Stimulated activated CD4-positive, alpha-beta T cell treated with anti-CD3 and anti-CD28 coated beads, TNF-alpha, amount 100 ng/mL, for 24 hours (primary cell): ENCODE data around the gene MAPK8IP3.
"Not testable (repeated sequence)": the region's sequence is repeated elsewhere in the genome, so short reads cannot be mapped to it uniquely, and the experiment has no call there.

Experiments used
- DNase-seq, 3 experiments: peaks; one replicate each; pipeline ENCODE4 v3.0.0-alpha.2; 2020; ENCODE audit warnings: low read depth in 3 of 3

MAPK8IP3 gene

DNA sequence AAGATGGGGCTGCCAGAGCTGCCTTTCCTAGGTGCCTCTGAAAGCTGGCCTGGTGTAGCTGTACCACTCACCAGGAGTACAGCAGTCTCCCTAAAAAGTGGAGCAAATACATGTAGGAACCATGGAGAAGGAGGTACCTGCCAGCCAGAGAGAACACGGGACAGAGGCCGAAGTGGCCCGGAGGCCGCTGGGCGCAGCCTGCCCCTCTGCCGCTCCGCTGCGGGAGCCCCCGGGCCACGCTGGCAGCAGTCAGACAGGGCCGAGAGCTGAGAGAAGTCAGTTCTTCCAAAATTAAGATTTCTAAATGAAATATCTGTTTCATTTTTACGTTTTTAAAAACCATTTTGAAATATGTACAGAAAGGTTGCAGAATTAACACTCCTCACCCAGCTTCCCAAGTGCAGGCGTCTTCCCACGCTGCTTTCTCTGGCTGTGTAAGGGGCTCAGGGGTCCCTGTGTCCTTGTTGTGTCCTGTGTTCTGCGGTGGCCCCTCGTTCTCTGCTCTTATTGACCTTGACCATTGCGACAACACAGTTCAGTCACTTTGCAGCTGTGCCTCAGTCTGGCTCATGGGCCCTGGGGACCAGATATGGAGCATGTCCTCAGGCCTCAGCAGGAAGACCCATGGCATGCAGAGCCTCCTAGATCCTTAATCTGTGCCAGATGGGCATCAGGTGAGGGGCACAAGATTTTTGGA is 5.0 kb downstream of the MAPK8IP3 start:
- DNase-seq, result no peak

DNA sequence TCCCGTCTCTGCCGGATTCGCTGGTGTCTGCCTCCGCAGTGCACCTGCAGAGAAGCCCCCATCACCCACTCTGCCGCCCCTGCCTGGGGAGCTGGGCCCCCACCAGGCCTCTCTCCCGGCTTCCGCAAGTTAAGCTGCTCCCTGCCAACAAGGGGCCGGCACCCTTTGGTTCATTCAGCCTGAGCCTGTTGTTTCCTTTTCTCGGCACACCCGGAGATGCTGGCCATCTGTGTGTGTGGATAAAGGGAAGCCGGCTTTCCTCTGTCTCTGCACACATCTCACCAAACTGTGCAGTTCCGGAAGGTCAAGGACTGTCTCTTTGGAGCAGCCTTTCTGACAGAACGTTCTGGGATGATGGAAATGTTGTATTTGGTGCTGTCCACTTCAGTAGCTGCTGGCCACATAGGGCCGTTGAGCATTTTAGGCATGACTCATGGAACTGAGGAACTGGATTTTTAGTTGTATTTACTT is 6.8 kb downstream of the MAPK8IP3 start:
- no peak for DNase-seq

- no peak for DNase-seq
Measured at GRCh38 chr16:1713331-1713730, 7.3 kb downstream of the MAPK8IP3 start.

- no peak for DNase-seq
Measured at GRCh38 chr16:1713933-1714332, 7.9 kb downstream of the MAPK8IP3 start.

DNA sequence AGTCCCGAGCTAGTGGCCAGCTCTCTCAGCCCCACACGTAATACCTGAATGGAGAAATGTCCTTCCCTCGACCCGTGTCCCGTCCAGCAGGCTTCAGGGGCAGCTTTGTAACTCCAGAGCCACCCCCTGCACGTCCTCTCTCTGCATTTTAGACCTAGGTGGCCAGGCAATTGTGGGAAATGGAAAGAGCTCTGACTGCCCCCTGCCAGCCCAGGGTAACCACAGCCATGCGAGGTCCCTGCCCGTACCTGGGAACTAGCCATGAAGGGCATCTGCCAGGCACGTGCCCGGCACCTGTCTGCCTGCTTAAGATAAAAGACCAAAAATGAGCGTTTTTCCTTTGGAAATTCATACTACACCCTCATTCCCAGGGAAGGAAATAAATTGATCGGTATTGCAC is 9.2 kb downstream of the MAPK8IP3 start:
- no peak for DNase-seq

DNA sequence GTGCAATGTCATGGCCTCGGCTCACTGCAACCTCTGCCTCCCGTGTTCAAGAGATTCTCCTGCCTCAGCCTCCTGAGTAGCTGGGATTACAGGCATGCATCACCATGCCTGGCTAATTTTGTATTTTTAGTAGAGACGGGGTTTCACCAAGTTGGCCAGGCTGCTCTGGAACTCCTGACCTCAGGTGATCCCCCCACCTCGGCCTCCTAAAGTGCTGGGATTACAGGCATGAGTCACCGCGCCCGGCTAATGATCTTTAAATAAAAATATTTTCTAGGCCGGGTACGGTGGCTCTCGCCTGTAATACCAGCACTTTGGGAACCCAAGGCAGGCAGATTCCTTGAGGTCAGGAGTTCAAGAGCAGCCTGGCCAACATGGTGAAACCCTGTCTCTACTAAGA is 12.2 kb downstream of the MAPK8IP3 start:
- not testable (repeated sequence) for DNase-seq

DNA sequence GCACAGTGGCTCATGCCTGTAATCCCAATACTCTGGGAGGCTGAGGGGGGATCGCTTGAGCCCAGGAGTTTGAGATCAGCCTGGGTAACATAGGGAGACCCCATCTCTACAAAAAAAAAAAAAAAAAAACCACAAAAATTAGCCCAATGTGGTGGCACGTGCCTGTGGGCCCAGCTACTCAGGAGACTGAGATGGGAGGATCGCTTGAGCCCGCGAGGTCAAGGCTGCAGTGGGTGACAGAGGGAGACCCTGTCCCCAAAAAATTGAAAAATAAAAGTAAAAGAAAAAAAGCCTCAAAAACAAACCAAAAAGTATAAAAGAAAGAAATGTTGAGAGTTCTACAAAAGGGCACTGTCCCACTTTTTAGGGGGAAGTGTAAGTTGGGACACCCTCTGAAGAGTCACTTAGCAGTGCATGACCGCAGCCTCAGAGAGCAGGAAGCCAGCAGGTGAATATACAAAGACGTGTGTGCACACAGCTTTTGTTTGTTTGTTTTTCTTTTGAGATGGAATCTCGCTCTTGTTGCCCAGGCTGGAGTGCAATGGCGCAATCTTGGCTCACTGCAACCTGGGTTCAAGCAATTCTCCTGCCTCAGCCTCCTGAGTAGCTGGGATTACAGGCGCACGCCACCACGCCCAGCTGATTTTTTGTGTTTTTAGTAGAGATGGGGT is 13.7 kb downstream of the MAPK8IP3 start:
- not testable (repeated sequence) for DNase-seq

DNA sequence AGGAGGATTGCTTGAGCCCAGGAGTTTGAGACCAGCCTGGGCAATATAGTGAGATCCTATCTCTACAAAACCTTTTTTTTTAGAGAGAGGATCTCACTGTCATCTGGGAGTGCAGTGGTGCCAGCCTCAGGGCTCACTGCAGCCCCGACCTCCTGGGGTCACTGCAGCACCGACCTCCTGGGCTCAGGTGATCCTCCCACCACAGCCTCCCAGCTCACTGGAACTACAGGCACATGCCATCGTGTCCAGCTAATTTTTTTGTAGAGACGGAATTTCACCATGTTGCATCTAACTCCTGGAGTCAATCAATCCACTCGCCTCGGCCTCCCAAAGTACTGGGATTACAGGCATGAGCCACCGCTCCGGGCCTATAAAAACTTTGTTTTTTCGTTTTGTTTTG is 15.4 kb downstream of the MAPK8IP3 start:
- DNase-seq, result no peak

- peak in 1 of 3 experiments; percentile 33 for DNase-seq
Measured at GRCh38 chr16:1723450-1724147, 17.6 kb downstream of the MAPK8IP3 start.

- no peak for DNase-seq
Measured at GRCh38 chr16:1724491-1724890, 18.5 kb downstream of the MAPK8IP3 start.

DNA sequence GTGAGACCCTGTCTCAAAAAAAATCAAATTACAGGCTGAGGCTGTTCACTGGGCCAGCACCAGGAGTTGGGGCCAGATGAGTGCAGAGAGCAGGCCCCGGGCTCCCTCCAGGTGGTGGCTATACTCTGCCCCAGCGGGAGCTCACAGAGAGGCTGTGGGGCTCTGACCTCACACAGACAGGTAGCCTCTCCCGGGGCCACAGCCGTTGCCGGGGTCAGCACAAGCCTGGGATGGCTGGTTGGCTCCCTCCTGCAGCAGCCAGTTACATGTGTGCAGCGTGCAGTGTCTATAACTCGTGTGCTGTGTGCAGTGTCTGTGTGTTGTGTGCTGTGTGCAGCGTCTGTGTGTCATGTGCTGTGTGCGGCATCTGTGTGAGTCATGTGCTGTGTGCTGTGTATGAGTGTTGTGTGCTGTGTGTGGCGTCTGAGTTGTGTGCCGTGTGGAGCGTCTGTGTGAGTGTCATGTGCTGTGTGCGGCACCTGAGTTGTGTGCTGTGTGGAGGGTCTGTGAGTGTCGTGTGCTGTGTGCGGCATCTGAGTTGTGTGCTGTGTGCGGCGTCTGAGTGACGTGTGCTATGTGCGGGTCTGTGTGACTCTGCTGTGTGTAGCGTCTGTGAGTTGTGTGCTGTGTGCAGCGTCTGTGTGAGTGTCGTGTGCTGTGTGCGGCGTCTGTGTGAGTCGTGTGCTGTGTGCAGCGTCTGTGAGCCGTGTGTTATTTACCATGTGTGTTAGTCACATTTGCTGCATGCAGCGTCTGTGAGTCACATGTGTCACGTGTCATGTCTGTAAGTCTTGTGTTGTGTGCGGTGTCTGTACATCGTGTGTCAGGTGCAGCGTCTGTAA is 20.9 kb downstream of the MAPK8IP3 start:
- no peak for DNase-seq

DNA sequence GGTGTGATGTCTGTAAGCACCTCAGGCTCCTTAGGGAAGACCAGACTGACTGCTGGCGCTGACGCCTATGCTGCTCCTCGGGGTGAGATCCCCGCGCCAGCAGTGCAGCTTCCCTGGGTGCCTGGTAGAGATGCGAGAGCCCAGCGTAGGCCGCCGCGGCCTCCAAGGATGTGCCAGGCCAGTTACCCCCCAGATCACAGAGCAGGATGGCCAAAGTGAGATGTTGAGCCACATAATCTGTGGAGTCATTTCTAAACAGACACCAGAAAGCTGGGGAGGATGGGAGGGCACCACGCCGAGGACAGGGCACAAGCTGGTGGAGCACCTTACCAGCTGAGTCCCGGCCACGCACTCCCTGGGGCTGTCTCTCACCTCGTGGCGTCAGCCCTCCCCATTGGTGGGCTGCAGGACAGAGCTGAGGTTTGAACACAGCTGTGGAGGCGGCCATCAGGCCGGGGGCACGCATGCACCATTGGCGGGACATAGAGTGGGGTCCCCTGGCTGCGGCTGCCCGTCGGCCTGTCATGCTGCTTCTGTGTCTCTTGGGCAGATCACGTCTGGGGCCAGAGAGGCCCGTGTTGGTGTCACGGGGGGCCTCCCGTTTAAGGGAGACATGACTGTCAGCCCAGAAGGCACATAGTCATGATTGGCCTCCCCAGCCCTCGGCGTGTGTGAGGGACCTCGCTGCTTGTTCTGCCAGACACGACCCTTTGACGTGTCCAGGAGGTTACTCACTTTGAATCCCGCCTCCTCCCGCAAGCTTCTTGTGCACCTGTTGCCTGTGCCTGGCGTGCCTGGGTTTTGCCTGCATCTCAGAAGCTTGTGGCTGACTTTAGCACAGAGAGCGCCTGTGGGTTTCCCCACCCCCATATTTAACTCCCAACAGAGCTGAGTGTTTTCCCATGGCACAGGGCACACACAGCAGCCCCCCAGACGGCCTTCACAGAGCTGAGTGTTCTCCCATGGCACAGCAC is 21.9 kb downstream of the MAPK8IP3 start:
- no peak for DNase-seq

DNA sequence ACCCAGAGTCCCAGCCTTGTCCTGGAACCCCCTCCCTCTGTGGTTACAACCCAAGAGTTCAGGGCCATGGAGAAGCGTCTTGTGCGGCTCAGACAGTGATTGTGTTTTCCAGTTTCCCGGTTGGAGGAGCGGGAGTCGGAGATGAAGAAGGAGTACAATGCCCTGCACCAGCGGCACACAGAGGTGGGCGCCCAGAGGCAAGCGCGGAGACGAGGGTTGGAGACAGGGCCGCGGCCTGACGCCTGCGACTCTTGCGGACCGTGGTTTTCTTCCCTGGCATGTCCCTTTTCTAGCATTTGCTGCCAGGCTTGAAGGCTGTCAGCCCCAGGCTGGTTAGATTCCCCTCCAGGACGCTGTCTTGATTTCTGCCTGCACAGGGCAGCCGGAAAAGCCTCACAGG is 23.0 kb downstream of the MAPK8IP3 start:
- no peak for DNase-seq

DNA sequence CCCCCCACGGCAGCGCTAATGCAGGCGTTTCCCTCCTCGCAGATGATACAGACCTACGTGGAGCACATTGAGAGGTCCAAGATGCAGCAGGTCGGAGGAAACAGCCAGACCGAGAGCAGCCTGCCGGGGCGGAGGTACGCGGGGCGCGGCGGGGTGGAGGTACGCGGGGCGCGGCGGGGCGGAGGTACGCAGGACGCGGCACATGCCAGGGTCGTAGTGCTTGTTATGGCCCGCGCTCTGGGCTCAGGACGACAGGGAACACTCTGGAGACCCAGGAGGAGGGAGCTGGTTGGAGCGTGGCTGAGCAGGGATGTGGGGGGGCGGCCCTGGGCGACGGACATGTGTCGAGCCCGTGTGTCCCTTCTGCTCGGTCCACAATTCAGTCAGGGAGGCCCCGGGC is 23.4 kb downstream of the MAPK8IP3 start:
- no peak for DNase-seq

DNA sequence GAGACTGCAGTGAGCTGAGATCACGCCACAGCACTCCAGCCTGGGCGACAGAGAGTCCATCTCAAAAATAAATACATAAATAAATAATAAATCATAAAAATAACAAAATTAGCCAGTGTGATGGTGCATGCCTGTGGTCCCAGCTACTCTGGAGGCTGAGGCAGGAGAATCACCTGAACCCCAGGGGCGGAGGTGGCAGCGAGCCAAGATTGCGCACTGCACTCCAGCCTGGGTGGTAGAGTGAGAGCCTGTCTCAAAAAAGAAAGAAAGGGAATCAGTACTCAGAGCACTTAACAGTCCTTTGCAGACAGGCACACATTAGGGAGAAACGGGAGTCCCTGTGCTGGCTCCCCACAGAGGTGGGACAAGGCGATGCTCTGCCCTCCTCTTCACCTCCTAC is 25.1 kb downstream of the MAPK8IP3 start:
- no peak for DNase-seq

- no peak for DNase-seq
Measured at GRCh38 chr16:1731603-1732002, 25.6 kb downstream of the MAPK8IP3 start.

DNA sequence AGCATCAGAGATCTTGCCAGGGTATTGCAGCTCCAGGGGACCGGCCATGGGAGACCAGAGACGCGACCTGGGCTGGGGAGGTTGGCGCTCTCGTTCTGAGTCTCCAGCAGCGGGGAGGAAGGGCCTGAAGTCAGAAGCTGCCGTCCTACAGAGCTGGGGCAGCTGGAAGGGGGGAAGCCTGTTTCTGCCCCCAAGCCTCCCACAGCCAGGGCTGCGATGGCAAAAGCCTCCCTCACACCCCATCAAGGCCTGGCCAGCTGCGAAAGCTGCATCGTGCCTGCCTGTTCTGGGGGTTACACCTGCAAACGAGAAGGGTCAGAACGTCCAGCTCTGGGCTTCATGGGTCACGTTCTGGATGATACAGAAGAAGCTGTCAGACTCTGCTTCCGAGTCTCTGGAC is 26.1 kb downstream of the MAPK8IP3 start:
- DNase-seq, result no peak

- not testable (repeated sequence) for DNase-seq
Measured at GRCh38 chr16:1732551-1732987, 26.6 kb downstream of the MAPK8IP3 start.

DNA sequence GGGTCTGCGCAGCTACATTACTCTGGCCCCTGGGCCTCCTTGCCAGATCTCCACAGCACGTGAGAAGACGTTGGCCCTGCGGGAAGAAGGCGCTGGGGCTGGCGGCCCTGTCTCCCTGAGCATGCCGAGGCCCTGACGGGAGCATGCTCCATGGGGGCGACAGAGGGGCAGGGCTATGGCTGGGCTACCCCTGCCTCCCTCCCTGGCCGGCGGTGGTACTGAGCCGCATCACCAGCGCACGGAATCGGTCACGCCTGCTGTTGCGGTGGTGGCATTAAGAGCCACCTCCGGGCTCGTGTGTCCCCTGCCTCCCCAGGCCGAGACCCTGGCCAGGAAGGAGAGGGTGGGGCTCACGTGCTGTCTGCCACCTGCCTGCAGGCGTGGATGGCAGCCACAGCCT is 28.1 kb downstream of the MAPK8IP3 start:
- DNase-seq, result no peak

- no peak for DNase-seq
Measured at GRCh38 chr16:1734816-1735215, 28.8 kb downstream of the MAPK8IP3 start.

DNA sequence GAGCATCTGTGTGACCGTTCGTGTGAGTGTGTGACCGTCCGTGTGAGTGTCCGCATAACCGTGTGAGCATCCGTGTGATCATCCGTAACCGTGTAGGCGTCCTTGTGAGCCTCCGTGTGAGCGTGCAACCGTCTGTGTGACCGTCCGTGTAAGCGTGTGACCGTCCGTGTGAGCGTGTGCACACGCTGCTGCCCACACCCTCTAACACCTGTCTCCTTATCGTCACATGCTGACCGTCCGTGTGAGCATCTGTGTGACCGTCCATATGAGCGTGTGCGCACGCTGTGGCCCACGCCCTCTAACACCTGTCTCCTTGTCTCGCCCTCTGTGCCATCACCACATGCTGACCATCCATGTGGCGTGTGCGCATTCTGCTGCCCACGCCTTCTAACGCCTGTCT is 34.2 kb downstream of the MAPK8IP3 start:
- no peak for DNase-seq
